DOHH2 (cell line): ENCODE results near the gene NCBP3.

ENCODE experiments used
- EZH2phosphoT487 ChIP-seq: fragments of 200-600 bp; sonication (generic); IDR thresholded peaks from 2 replicates; pipeline ENCODE4 v1.6.1; 2017; ENCODE audit warnings: borderline replicate concordance, mild to moderate bottlenecking, antibody characterized with exemption, low read length, moderate library complexity, mixed read lengths
- TF ChIP-seq, protein P1 (sequence below): fragments of 200-600 bp; sonication (generic); IDR thresholded peaks from one replicate; pipeline ENCODE4 v1.5.1; 2014; ENCODE audit warnings: antibody characterized with exemption, mild to moderate bottlenecking, low read depth, low read length; ENCODE audit not compliant: poor library complexity, severe bottlenecking

DNA sequence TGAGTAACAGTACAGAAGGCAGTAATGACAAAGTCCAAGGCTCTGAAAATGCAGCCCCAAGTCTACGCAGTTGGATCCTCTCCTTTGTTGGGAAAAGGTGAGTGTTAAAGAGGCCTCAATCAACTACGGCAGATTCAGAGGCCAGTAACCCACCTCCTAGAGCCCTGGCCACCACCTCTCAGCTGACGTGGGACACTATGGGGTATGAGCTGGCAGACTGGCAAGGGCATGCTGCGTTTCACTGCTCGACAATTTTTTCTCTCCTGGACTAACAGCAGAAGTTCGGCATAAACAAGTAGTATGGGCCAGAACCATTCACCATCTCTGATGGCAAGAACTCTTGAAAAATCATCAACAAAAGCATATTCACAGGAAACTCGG is 17.2 kb downstream of the NCBP3 start:
- TF ChIP-seq, protein P1, sequence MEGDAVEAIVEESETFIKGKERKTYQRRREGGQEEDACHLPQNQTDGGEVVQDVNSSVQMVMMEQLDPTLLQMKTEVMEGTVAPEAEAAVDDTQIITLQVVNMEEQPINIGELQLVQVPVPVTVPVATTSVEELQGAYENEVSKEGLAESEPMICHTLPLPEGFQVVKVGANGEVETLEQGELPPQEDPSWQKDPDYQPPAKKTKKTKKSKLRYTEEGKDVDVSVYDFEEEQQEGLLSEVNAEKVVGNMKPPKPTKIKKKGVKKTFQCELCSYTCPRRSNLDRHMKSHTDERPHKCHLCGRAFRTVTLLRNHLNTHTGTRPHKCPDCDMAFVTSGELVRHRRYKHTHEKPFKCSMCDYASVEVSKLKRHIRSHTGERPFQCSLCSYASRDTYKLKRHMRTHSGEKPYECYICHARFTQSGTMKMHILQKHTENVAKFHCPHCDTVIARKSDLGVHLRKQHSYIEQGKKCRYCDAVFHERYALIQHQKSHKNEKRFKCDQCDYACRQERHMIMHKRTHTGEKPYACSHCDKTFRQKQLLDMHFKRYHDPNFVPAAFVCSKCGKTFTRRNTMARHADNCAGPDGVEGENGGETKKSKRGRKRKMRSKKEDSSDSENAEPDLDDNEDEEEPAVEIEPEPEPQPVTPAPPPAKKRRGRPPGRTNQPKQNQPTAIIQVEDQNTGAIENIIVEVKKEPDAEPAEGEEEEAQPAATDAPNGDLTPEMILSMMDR = no peak
- no peak for TF ChIP-seq EZH2phosphoT487
